COLO829 (cell line): ENCODE measurements around the gene SLC39A9.

Experiments
- DNase-seq: peaks from one replicate; pipeline ENCODE4 v3.0.0; 2012; ENCODE audit warnings: low spot score

Gene SLC39A9

DNA sequence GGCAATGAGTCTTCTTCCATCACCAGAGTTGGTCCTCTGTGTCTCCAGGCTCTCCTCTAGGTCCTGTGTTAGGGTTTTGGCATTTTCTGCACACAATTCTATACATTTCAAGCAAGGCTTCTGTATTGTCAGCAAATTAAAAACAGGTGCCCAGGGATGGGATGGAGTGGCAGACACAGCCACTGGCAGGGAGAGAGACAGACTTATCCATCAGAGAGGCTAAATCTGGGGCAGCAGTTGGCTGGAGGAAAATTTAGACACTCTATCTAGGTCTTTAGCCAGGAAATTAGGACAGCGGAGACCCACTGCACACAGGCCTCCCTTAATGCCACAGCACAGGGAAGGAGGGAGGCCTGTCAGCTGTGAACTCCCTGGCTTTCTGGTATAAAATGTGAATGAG, 106.3 kb downstream of the SLC39A9 start:
- DNase-seq, result no peak

DNA sequence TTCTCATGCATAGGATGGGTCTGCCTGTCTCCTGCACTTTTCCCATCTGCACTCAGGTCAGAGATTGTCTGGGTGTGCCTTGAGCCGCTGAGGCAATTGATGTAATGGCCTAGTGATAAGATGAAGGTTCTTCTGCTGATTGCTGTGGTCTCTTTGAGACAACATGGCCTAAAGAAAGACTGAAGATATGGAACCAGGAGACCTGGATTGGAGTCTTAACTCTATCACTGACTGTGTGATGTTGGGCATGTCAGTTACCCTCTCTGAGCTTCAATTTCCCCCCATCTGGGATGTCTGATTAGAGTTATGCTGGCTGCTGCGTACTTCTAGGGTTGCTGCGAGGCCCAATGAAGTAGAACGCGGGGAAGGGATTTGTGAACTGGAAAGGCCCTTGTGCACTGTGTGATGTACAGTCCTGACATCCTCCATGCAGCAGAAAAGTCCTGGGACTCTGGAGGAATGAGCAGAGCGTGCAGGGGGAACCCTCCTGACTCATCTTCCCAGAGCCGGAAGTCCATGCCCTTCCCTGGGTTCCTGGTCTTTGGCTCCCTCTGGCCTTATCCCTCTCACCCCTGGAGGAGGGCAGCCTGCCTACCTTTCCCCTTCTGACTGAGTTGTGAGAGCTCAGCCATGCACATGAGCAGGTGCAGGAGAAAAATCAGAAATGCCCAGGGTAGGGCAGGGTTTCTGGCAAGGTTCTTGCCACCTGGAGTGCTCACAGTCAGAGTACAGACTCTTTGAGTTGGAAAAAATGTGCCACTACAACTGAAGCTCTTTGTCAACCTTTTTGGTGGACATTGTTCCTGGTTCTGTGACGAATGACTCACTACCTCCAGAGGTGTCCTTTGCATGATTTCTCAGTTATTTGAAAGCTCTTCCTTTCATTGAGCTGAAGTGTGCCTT, 107.1 kb downstream of the SLC39A9 start:
- DNase-seq, result no peak

DNA sequence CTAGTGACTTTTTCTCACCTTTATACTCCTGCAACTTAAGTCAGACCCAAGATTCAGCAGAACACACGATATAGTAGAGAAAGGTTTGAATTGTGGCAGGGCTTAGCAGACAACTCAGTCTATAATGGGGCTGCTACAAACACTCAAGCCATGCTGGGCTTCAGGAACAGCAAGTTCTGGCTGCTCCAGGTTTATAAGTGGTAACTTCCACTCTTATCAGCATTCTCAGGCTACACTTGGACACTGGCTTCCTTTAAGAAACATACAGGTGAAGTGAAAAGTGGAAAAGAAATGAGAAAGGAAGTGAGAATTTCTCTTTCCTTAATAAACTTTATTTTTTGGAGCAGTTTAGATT, 107.7 kb downstream of the SLC39A9 start:
- DNase-seq, result no peak
